Measurements from ENCODE around the gene NRP1.

Gene NRP1

DNA sequence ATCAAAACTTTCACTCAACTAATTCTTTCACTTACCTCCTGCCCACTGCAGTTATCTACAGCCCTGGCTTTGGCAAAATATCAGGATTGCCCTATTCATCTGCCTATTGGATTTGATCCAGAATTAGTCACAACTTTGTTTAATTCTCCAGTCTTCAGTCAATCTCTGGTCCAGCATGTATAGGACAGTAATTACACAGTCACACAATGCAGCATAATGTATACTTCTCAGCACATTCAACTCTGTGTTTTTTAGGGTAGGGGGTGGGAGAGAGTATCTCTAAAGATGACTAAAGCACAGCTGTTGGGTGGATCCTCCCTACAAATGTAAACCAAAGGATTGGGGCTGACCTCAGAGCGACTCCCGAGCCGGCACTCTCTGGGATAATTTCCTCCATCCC is 17.7 kb upstream of the NRP1 start:
- no peaks in the 10 kb centered on the region for H3K4me1 ChIP-seq (ENCODE audit: control insufficient read depth, low read length)
- no peaks in the 10 kb centered on the region for H4K20me1 ChIP-seq (ENCODE audit: control insufficient read depth, insufficient read depth, low read depth, low read length)
- no peaks in the 10 kb centered on the region for H3K9me2 ChIP-seq (replicated peaks; ENCODE audit: control insufficient read depth, low read length)
- no peak overlapping the region for H3K27ac ChIP-seq (ENCODE audit: low read depth, low read length)
- H3F3A ChIP-seq (ENCODE audit: control insufficient read depth, insufficient read depth) = no peaks in the 10 kb centered on the region
- no peaks in the 10 kb centered on the region for H3K79me2 ChIP-seq (ENCODE audit: control insufficient read depth, low read length)
- TF ChIP-seq EZH2phosphoT487 (IDR thresholded peaks at IDR 0.05; ENCODE audit: borderline replicate concordance, low read length) = no peak
- TF ChIP-seq, protein P1, sequence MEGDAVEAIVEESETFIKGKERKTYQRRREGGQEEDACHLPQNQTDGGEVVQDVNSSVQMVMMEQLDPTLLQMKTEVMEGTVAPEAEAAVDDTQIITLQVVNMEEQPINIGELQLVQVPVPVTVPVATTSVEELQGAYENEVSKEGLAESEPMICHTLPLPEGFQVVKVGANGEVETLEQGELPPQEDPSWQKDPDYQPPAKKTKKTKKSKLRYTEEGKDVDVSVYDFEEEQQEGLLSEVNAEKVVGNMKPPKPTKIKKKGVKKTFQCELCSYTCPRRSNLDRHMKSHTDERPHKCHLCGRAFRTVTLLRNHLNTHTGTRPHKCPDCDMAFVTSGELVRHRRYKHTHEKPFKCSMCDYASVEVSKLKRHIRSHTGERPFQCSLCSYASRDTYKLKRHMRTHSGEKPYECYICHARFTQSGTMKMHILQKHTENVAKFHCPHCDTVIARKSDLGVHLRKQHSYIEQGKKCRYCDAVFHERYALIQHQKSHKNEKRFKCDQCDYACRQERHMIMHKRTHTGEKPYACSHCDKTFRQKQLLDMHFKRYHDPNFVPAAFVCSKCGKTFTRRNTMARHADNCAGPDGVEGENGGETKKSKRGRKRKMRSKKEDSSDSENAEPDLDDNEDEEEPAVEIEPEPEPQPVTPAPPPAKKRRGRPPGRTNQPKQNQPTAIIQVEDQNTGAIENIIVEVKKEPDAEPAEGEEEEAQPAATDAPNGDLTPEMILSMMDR (IDR thresholded peaks at IDR 0.05; ENCODE audit: low read depth, low read length, poor library complexity, severe bottlenecking) = no peak
- no peaks in the 10 kb centered on the region for H3K36me3 ChIP-seq (ENCODE audit: control insufficient read depth, low read length)
- no peaks in the 10 kb centered on the region for H3K27me3 ChIP-seq (ENCODE audit: control insufficient read depth, low read length)
- no peak overlapping the region for H3K4me3 ChIP-seq (ENCODE audit: low read length)
- no peak overlapping the region for H3K4me2 ChIP-seq (ENCODE audit: low read length)
- no peaks in the 10 kb centered on the region for H3K9me3 ChIP-seq (ENCODE audit: control insufficient read depth, insufficient read depth, low read length)

DNA sequence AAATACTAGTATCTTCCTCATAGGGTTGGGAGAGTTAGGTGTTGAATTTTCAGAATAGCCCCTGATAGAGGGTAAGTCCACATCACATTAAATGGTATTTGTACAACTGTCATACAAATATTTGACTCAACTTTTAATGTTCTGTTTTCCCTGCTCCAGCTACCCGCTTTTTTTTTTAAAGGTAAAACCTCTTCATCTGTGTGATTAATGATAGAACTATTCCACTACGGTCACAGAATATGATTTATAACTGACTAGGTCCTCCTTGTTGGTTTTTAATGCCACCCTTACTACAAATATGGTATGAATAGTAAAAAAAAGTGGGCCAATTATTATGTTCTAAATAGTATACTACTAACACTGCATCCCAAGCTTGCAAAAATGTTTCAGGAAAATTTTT is 15.6 kb upstream of the NRP1 start:
- no peaks in the 10 kb centered on the region for H3K4me1 ChIP-seq (ENCODE audit: control insufficient read depth, low read length)
- no peaks in the 10 kb centered on the region for H3K27me3 ChIP-seq (ENCODE audit: control insufficient read depth, low read length)
- no peak overlapping the region for H3K4me2 ChIP-seq (ENCODE audit: low read length)
- TF ChIP-seq, protein P1 (IDR thresholded peaks at IDR 0.05; ENCODE audit: low read depth, low read length, poor library complexity, severe bottlenecking) = no peak
- TF ChIP-seq EZH2phosphoT487 (IDR thresholded peaks at IDR 0.05; ENCODE audit: borderline replicate concordance, low read length) = no peak
- no peaks in the 10 kb centered on the region for H4K20me1 ChIP-seq (ENCODE audit: control insufficient read depth, insufficient read depth, low read depth, low read length)
- H3F3A ChIP-seq (ENCODE audit: control insufficient read depth, insufficient read depth) = no peaks in the 10 kb centered on the region
- no peaks in the 10 kb centered on the region for H3K9me3 ChIP-seq (ENCODE audit: control insufficient read depth, insufficient read depth, low read length)
- H3K4me3 ChIP-seq (ENCODE audit: low read length) = no peak overlapping the region
- H3K27ac ChIP-seq (ENCODE audit: low read depth, low read length) = no peak overlapping the region
- H3K36me3 ChIP-seq (ENCODE audit: control insufficient read depth, low read length) = no peaks in the 10 kb centered on the region
- H3K79me2 ChIP-seq (ENCODE audit: control insufficient read depth, low read length) = no peaks in the 10 kb centered on the region
- H3K9me2 ChIP-seq (replicated peaks; ENCODE audit: control insufficient read depth, low read length) = no peaks in the 10 kb centered on the region

- H3K36me3 ChIP-seq (ENCODE audit: control insufficient read depth, low read length) = no peaks in the 10 kb centered on the region
- no peaks in the 10 kb centered on the region for H3K4me1 ChIP-seq (ENCODE audit: control insufficient read depth, low read length)
- H3K4me2 ChIP-seq (ENCODE audit: low read length) = no peak overlapping the region
- H3F3A ChIP-seq (ENCODE audit: control insufficient read depth, insufficient read depth) = no peaks in the 10 kb centered on the region
- no peaks in the 10 kb centered on the region for H3K9me3 ChIP-seq (ENCODE audit: control insufficient read depth, insufficient read depth, low read length)
- no peak overlapping the region for H3K27ac ChIP-seq (ENCODE audit: low read depth, low read length)
- no peaks in the 10 kb centered on the region for H3K9me2 ChIP-seq (replicated peaks; ENCODE audit: control insufficient read depth, low read length)
- TF ChIP-seq, protein P1 (IDR thresholded peaks at IDR 0.05; ENCODE audit: low read depth, low read length, poor library complexity, severe bottlenecking) = no peak
- TF ChIP-seq EZH2phosphoT487 (IDR thresholded peaks at IDR 0.05; ENCODE audit: borderline replicate concordance, low read length) = no peak
- no peaks in the 10 kb centered on the region for H3K27me3 ChIP-seq (ENCODE audit: control insufficient read depth, low read length)
- H3K79me2 ChIP-seq (ENCODE audit: control insufficient read depth, low read length) = no peaks in the 10 kb centered on the region
- H3K4me3 ChIP-seq (ENCODE audit: low read length) = no peak overlapping the region
- no peaks in the 10 kb centered on the region for H4K20me1 ChIP-seq (ENCODE audit: control insufficient read depth, insufficient read depth, low read depth, low read length)
Observed at GRCh38 chr10:33349268-33349667, 14.8 kb upstream of the NRP1 start.

DNA sequence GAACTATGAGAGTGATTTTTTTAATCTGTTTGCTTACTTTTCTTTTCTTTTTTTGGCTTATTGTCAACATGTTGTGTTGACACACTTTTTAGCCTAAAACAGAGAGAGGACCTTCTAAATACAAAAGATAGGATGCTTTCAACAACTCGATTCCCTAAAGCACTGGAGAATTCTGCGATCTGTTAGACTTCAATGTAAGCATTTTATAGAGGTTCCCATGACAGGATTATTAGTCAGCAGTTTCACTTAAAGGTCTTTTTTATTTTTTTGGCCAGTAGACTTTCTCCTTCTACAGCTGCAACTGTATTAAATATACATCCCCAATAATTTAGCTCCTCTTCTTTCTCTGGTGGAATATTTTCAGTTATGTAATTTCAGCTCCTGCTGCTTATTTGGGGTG is 12.7 kb upstream of the NRP1 start:
- no peak overlapping the region for H3K27ac ChIP-seq (ENCODE audit: low read depth, low read length)
- no peak overlapping the region for H3K4me3 ChIP-seq (ENCODE audit: low read length)
- H3K79me2 ChIP-seq (ENCODE audit: control insufficient read depth, low read length) = no peaks in the 10 kb centered on the region
- no peaks in the 10 kb centered on the region for H3K9me3 ChIP-seq (ENCODE audit: control insufficient read depth, insufficient read depth, low read length)
- no peaks in the 10 kb centered on the region for H3K9me2 ChIP-seq (replicated peaks; ENCODE audit: control insufficient read depth, low read length)
- no peaks in the 10 kb centered on the region for H3K36me3 ChIP-seq (ENCODE audit: control insufficient read depth, low read length)
- H3K4me1 ChIP-seq (ENCODE audit: control insufficient read depth, low read length) = no peaks in the 10 kb centered on the region
- no peaks in the 10 kb centered on the region for H4K20me1 ChIP-seq (ENCODE audit: control insufficient read depth, insufficient read depth, low read depth, low read length)
- no peaks in the 10 kb centered on the region for H3K27me3 ChIP-seq (ENCODE audit: control insufficient read depth, low read length)
- H3K4me2 ChIP-seq (ENCODE audit: low read length) = no peak overlapping the region
- no peaks in the 10 kb centered on the region for H3F3A ChIP-seq (ENCODE audit: control insufficient read depth, insufficient read depth)
- no peak for TF ChIP-seq EZH2phosphoT487 (IDR thresholded peaks at IDR 0.05; ENCODE audit: borderline replicate concordance, low read length)
- TF ChIP-seq, protein P1 (IDR thresholded peaks at IDR 0.05; ENCODE audit: low read depth, low read length, poor library complexity, severe bottlenecking) = no peak
